ENCODE data around the gene CFH. TPM values are rescaled to one million over a fixed set of nuclear protein-coding genes. Genes with fewer than 3 reads are reported as not detected.

CFH gene
- total and polyA plus RNA-seq, 8 donors: 5.5 to 198 (median 43.9) TPM

GRCh38 chr1:196669051-196669450 lies 17.2 kb downstream of the CFH start:
- 61 to 78% (median 72%) methylated on average over 2 of the region's 2 CpGs for WGBS, 5 donors
- intact Hi-C loops (cut with DNase I; ENCODE audit: low total_unique reads): no loop called here

GRCh38 chr1:196669693-196670092 lies 17.9 kb downstream of the CFH start:
- intact Hi-C loops (cut with DNase I; ENCODE audit: low total_unique reads): no loop called here
- Histone ChIP-seq H3K9me3 (peaks cover 0 to 9% (median 0%) of the 10 kb centered on the region in 4 donors), H3K27ac (no peak overlapping the region), H3K27me3 (no peaks in the 10 kb centered on the region), H3K4me3 (no peak overlapping the region), H3K4me1 (no peaks in the 10 kb centered on the region), H3K36me3 (peaks cover 0 to 6% (median 4%) of the 10 kb centered on the region in 4 donors)
- no peak for DNase-seq
- TF ChIP-seq CTCF (IDR thresholded peaks at IDR 0.05) (no peak), POLR2AphosphoS5 (IDR thresholded peaks at IDR 0.05) (no peak), POLR2A (IDR thresholded peaks at IDR 0.05) (no peak)

More at GRCh38 chr1:196669051-196669450, 17.2 kb downstream of the CFH start:
- Histone ChIP-seq H3K4me1 (no peaks in the 10 kb centered on the region), H3K27me3 (no peaks in the 10 kb centered on the region), H3K4me3 (no peak overlapping the region), H3K9me3 (peaks cover 0 to 9% (median 0%) of the 10 kb centered on the region in 4 donors), H3K36me3 (peaks cover 0 to 6% (median 4%) of the 10 kb centered on the region in 4 donors), H3K27ac (no peak overlapping the region)
- no peak for TF ChIP-seq POLR2A (IDR thresholded peaks at IDR 0.05)
- no peak for TF ChIP-seq EP300 (IDR thresholded peaks at IDR 0.05)
- no peak for TF ChIP-seq CTCF (IDR thresholded peaks at IDR 0.05)
- TF ChIP-seq POLR2AphosphoS5 (IDR thresholded peaks at IDR 0.05): no peak
- DNase-seq: no peak

- intact Hi-C loops (cut with DNase I; ENCODE audit: low total_unique reads): no loop called here
- Histone ChIP-seq H3K9me3 (no peaks in the 10 kb centered on the region), H3K27me3 (no peaks in the 10 kb centered on the region), H3K27ac (no peak overlapping the region), H3K4me1 (no peaks in the 10 kb centered on the region), H3K36me3 (peaks cover 0 to 8% (median 4%) of the 10 kb centered on the region in 4 donors), H3K4me3 (no peak overlapping the region)
- TF ChIP-seq POLR2AphosphoS5 (IDR thresholded peaks at IDR 0.05) (no peak), EP300 (IDR thresholded peaks at IDR 0.05) (no peak), CTCF (IDR thresholded peaks at IDR 0.05) (no peak), POLR2A (IDR thresholded peaks at IDR 0.05) (no peak)
- no peak for DNase-seq
Measured at GRCh38 chr1:196674908-196675307, 23.1 kb downstream of the CFH start.

GRCh38 chr1:196677781-196678509 lies 26.1 kb downstream of the CFH start:
- Histone ChIP-seq H3K36me3 (peaks cover 0 to 8% (median 4%) of the 10 kb centered on the region in 4 donors), H3K9me3 (no peaks in the 10 kb centered on the region), H3K4me1 (no peaks in the 10 kb centered on the region), H3K4me3 (no peak overlapping the region), H3K27me3 (no peaks in the 10 kb centered on the region), H3K27ac (no peak overlapping the region)
- no peak for TF ChIP-seq POLR2A (IDR thresholded peaks at IDR 0.05)
- TF ChIP-seq CTCF (IDR thresholded peaks at IDR 0.05): no peak
- TF ChIP-seq POLR2AphosphoS5 (IDR thresholded peaks at IDR 0.05): no peak
- TF ChIP-seq EP300 (IDR thresholded peaks at IDR 0.05): no peak
- intact Hi-C loops (cut with DNase I; ENCODE audit: low total_unique reads): no loop called here
- DNase-seq: no peak
- 45 to 56% (median 52%) methylated on average over 2 of the region's 2 CpGs for WGBS, 5 donors

Data from stomach (tissue), 9 donors.